ENCODE results near the gene MACROD2.
"Not testable (repeated sequence)": the region's sequence is repeated elsewhere in the genome, so short reads cannot be mapped to it uniquely, and the experiment has no call there.

Gene MACROD2

GRCh38 chr20:14992153-14992552, 996.8 kb downstream of the MACROD2 start:
- DNase-seq (ENCODE audit: low read depth in 2 of 2) = no peak

DNA sequence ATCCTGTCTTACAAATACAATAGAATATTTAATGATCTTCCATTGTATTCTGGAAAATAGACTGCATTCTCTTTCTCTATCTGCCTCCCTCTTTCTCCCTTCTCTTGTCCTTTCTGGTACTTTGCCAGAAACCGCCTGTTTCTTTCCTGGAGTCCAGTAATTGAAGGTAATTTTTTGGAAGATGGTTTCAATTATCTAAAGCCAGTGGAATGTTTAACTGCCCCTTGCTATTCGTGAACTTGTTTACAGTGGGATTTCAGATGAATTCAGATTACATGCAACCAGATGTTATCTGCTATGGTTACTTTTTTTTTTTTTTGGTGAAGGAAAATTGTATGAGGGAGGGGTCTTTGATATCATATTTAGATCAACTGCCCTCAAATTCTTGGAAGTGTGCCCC, 997.6 kb downstream of the MACROD2 start:
- no peak for DNase-seq (ENCODE audit: low read depth in 2 of 2)

DNA sequence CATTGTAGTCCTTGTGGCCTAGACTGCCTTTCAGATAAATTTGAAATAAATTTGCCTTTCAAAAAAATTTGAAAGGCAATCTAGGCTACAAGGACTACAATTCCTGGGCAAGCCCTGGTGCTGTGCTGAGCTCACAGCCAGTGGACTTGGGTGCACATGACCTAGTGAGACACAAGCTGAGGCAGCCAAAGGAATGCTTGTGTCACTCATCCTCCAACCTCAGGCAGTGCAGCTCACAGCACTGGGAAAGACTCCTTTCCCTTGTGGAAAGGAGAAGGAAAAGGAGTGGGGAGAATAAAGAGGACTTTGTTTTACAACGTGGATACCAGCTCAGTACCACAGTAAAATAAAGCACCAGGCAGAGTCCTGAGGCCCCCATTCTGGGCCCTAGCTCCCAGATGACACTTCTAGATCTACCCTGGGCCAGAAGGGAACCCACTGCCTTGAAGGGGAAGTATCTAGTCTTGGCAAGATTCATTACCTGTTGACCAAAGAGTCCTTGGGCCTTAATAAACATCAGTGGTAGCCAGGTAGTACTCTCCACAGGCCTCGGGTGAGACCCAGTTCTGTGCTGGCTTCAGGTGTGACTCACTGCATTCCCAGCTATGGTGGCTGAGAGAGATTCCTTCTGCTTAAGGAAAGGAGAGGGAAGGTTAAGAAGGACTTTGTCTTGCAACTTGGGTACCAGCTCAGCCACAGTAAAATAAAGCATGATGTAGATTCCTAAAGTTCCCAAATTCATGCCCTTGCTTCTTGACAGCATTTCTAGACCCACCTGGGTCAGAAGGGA, 1001.8 kb downstream of the MACROD2 start:
- no peak for DNase-seq (ENCODE audit: low read depth in 2 of 2)

DNA sequence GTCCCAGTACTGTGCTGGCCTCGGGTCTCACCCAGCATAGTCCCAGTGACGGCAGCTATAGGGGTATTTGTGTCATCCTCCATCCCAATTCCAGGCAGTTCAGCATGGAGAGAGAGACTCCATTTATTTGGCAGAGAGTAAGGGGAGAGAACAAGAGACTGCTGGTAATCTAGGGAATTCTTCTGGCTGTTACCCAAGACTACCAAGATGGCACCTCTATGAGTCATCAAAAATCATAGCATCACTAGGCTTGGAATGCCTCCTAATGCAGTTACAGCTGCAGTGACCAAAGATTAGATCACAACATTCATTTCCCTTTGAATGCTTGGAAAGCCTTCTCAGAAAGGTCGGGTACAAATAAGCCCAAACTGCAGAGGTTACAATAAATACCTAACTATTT, 1002.5 kb downstream of the MACROD2 start:
- no peak for DNase-seq (ENCODE audit: low read depth in 2 of 2)

- DNase-seq (ENCODE audit: low read depth in 2 of 2) = no peak
Observed at GRCh38 chr20:15005300-15005986, 1010.1 kb downstream of the MACROD2 start.

- DNase-seq (ENCODE audit: low read depth in 2 of 2) = no peak
Observed at GRCh38 chr20:15011631-15012030, 1016.3 kb downstream of the MACROD2 start.

GRCh38 chr20:15012566-15012965, 1017.2 kb downstream of the MACROD2 start:
- DNase-seq (ENCODE audit: low read depth in 2 of 2) = no peak

- not testable (repeated sequence) for DNase-seq (ENCODE audit: low read depth in 2 of 2)
Observed at GRCh38 chr20:15016875-15017274, 1021.6 kb downstream of the MACROD2 start.

- DNase-seq (ENCODE audit: low read depth in 2 of 2) = no peak
Observed at GRCh38 chr20:15018966-15019365, 1023.6 kb downstream of the MACROD2 start.

- no peak for DNase-seq (ENCODE audit: low read depth in 2 of 2)
Observed at GRCh38 chr20:15020845-15021244, 1025.5 kb downstream of the MACROD2 start.

- no peak for DNase-seq (ENCODE audit: low read depth in 2 of 2)
Observed at GRCh38 chr20:15022921-15023320, 1027.6 kb downstream of the MACROD2 start.

- DNase-seq (ENCODE audit: low read depth in 2 of 2) = no peak
Observed at GRCh38 chr20:15026759-15027158, 1031.4 kb downstream of the MACROD2 start.

GRCh38 chr20:15030826-15031225, 1035.5 kb downstream of the MACROD2 start:
- DNase-seq (ENCODE audit: low read depth in 2 of 2) = no peak

DNA sequence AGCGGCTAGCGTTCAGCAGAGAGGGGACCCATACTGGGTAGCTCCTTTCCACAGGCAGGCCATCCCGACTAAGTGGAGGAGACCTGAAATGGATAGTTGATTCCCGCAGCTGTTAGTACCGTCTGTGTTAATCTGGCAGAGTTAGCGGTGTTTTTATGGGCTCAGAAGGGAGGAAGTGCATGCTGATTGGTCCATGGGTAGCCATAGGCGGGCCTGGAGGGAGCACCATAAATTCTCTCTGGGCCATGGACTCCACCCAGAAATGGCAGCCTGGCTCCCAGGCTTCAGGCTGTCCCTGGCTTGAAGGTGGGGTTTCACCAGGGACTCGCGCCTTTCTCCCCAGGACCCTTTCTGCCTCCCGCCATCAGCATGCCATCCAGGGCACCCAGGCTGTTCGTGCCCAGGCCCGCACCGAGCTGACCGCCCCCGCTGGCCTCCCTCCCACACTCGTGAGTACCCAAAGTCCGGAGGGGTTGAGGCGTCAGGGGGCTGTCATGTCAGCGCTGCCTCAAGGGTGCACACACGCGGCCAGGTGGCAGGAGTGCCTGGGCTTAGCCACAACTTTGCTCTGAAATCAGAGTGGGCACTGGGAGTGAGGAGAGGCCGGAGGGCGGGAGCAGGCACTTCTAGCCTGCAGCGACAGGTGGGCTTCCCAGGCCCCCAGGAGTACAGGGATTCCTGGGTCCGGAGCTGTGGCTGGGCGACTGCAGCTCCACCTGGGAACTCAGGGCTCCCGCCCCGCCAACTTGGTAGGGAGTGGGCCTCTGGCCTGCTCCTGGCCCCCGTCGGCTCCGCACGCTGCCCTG, 1036.4 kb downstream of the MACROD2 start:
- no peak for DNase-seq (ENCODE audit: low read depth in 2 of 2)

GRCh38 chr20:15032352-15032622, 1037.0 kb downstream of the MACROD2 start:
- no peak for DNase-seq (ENCODE audit: low read depth in 2 of 2)

DNA sequence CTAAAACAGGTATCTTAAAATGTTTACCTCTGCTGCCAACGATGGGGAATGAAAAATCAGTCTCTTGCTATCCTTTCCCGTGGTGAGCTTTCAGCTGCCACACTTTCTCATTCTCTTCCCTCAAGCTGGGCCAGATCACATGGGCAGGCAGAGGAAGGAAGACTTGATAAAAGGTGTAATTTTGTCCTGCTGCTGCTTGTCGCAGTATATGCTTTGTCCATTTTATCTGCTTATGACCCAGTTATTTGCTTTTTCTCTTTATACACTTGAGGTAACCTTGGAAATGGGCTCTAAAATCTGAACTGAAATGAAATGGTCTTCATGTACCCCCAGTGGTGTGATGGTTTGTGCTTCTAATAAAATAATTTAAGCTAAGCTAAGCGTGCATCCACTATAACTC, 1038.0 kb downstream of the MACROD2 start:
- DNase-seq (ENCODE audit: low read depth in 2 of 2) = no peak

GRCh38 chr20:15033891-15034290, 1038.6 kb downstream of the MACROD2 start:
- DNase-seq (ENCODE audit: low read depth in 2 of 2) = no peak

- DNase-seq (ENCODE audit: low read depth in 2 of 2) = no peak
Observed at GRCh38 chr20:15036948-15037347, 1041.6 kb downstream of the MACROD2 start.

DNA sequence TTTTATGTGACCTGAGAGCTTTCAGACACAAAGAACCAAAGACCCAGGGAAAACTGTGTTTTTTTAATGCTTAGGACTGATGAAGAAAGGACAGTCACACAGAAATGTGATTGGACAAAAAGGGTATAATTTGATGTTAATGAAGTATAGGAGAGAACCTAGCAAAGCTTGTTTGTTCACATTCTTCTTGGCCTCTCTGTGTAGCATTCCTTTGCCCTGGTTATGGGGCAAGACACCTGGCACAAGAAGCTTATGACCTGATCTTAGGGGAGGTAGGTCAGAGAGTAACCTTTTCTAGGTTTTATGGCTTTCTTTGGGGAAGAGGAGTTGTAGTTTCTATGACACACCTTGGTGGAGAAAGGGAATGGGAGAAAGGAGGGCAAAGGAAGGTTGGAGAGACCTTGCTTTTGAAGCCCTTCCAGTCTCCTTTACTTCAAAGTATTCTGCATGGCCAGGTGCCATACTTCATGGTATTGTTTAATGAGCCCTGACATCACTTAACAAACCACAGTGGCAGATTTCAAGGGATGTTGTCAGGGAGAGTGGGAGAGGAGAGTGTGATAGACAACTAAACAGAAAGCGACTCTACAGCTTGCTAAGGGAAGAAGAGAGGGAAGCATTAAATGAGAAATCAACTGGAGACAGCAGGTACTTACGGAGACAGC, 1043.9 kb downstream of the MACROD2 start:
- DNase-seq (ENCODE audit: low read depth in 2 of 2) = no peak

- no peak for DNase-seq (ENCODE audit: low read depth in 2 of 2)
Observed at GRCh38 chr20:15042723-15043122, 1047.4 kb downstream of the MACROD2 start.

DNA sequence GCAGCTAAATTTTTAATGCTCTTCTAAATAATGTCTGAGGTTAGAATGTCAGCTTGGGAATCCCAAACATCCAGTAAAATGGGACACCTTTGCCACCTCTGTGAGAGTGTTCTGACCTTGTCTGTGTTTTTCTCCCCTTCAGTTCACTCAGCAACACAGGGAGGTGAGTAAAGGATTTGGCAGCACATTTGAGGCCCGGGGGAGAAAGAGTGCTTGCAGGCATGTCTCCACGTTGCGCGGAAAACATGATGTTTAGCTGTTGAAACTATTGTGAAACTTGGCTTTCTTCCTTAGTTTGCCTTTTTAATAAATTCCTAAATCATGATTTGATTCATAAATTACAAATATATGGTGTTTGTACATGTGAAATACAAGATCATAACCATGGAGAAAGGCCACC, 1049.9 kb downstream of the MACROD2 start:
- DNase-seq (ENCODE audit: low read depth in 2 of 2) = no peak

- DNase-seq (ENCODE audit: low read depth in 2 of 2) = no peak
Observed at GRCh38 chr20:15047042-15047441, 1051.7 kb downstream of the MACROD2 start.

Data from stimulated activated CD4-positive, alpha-beta T cell treated with anti-CD3 and anti-CD28 coated beads, Interleukin-1b, Interleukin-23, amount 100 ng/mL, for 1 hour (primary cell).